NCI-H187 treated with DMSO at 0.1 percent for 48 hours (cell line): Measurements from ENCODE around the gene DOK5.

ENCODE experiments used
- DNase-seq: peaks from one replicate; lab custom pipeline; 2025; lab: John Stamatoyannopoulos, UW

DOK5 gene

DNA sequence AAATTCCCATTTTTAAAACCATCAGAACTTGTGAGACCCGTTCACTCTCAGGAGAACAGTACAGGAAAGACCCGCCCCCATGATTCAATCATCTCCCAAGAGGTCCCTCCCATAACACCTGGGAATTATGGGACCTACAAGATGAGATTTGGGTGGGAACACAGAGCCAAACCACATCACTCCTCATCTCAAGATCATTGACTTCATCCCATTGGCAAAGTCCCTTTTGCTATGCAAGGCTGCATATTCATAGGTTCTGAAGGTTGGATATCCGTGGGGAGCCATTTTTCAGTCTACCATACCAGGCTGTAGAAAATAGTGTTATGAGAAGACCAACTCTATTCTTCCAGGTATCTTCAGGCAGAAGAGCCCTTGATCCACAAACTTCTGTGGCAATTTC, 219.1 kb downstream of the DOK5 start:
- no peak for DNase-seq

DNA sequence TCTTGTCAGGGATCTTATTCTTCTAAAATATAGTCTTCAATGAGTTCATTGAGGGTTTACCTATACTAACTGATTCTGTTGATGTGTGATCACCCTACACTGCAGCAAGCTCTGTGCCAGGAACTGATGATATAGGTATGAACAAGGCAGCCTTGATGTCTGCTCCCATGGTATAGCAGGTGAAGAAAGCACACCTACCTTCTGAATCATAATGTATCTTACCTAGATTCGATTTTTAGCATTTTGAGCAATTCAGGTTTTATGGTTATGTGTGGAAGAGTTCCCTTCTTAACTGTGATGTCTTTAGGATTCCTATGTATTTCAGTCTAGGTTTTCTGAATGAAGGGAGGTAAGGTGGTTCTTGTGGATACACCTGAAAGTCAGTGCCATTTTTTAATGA, 223.0 kb downstream of the DOK5 start:
- DNase-seq: no peak
